GM19372 (cell line): ENCODE data around the gene SEBOX.

Experiments used
- ATAC-seq: cut with Tn5 transposase; IDR thresholded peaks from one replicate; pipeline ENCODE4 v1.9.1; 2021; ENCODE audit warnings: mild to moderate bottlenecking, low read depth, moderate library complexity; ENCODE audit not compliant: unreplicated experiment

Gene SEBOX, protein sequence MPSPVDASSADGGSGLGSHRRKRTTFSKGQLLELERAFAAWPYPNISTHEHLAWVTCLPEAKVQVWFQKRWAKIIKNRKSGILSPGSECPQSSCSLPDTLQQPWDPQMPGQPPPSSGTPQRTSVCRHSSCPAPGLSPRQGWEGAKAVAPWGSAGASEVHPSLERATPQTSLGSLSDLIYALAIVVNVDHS

DNA sequence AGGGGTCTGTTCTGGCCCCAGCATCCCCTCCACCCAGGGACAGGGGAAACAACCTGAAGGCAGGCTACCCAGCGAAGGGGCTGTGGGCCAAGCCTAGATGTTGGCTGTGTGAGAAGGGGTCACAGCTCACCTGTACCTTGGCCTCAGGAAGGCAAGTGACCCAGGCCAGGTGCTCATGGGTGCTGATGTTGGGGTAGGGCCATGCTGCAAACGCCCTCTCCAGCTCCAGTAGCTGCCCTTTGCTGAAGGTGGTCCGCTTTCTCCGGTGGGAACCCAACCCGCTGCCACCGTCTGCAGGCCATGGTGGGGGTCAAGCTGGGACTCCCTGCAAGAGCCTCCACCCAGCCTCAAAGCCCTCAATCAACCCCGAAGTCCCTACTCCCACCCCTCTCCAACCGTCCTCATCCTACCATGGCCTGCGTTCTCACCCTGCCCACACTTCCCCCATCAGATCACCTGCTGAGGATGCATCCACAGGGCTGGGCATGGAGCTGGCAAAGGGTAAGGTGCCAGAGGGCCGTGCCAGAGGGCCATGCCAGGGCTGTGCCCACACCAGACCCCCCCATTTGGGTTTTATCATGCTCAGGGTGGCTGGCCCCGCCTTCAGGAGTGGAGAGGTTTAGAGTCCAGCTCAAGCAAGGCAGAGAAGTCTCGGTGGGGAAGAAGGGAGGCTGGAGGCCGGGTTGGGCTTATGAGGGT, at the start of gene SEBOX:
Gene SEBOX (minus strand): TSS at position 535 of the 699 bp plus-strand sequence. CDS start 48 bp downstream, at position 487.
- ATAC-seq, result no peak

DNA sequence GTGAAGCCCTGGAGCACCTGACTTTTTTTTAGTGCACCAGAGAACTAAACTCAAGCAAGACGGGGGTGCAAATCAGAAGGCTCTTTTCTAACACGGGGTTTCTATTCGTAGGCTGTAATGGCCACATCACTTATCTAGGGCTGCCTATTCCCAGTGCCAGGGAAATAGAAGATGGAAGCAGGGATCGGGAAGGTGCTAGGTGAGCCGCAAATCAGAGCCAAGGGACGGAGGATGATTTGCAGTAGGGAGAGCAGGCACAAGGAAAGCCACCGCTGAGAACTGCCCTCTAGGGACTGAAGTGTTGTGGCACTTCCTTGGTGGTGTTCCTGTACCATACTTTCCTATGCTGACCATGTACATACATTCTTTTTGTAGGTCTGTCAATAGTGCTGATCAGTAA, 48.8 kb upstream of the SEBOX start:
- no peak for ATAC-seq

DNA sequence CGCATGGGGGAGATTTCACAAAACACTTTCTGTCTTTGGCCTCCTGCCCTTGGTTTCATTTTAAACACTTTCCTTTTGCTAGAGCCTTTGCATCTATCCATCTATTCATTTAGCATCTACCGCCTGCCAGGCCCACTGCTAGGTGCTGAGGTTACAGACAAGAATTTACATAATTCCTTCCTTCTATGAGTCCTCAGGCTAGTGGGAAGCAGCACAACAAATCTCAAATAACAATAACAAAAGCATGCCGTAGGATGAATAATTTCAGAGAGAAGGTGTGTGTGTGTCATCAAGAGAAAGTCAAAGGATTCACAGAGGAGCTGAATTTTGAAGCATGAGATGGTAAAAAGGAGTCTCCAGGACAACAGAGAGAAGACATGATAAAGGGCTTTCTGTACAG, 47.1 kb upstream of the SEBOX start:
- ATAC-seq, result no peak

DNA sequence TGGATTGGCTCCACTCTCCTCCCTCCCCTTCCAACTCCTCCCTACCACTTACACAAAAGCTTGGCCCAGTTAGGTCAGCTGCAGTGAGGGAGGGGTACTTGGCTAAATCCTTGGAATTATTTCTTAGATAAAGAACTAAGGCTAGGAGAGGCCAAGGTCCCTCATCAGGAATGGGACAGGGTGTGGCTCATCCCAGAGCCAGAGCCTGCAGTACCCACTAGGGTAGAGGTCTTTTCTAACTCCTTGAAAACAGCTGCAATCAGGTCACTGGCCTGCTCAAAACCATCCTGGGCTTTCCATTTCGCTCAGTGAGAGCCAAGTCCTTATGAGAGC, 42.9 kb upstream of the SEBOX start:
- no peak for ATAC-seq

DNA sequence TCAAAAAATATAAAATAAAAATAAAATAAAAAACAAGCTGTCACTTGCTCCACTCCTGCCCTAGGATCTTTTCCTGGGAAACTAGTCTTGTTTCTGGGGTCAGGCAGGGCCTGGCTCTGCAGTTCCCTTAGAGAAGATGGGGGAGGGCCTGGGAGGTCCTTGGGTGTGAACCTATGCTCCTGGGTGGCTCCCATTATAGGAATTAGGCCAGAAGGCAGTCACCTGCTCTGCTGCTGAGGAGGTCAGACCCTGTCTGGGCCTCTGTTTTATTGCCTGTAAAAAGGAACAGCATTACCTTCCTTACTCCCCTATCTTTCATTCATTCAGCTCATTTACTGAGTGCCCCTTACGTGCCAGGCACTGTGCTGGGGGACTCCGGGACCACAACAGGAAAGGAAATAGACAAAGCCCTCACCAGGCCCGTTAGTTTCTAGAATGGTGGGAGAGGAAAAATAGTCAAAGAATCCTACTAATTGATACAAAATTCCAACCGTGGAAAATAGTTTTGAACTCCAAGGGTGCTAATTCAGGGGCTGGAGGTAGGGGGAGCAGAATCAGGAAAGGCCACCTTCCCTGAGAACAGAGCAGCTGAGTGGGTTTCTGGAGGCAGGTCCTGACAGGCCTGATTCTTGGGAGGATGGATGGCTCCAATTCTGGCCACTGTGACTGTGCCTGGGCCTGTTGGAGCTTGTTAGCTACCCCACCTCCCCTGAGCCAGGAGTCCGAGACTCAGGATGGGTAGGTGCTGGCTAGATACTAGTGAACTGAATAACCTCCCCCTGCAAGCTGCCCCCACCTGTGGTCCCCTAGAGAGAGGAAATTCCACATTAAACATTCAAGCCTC, 42.4 kb upstream of the SEBOX start:
- no peak for ATAC-seq

DNA sequence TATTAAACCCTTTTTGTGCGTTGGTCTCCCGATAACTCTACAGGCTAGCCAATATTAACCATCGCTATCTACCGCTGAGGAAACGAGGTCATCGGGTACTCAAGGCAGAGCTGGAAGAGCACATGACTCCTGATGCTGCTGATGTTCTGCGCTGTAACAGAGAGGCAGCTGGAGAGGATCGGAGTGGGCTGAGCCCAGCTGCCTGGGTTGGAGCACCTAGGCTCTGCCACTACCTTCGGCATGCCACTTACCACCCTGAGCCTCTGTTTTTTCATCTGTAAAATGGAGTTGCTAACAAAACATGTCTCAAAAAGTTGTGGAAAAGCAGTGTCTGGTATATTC, 41.4 kb upstream of the SEBOX start:
- peak; percentile 10 for ATAC-seq

DNA sequence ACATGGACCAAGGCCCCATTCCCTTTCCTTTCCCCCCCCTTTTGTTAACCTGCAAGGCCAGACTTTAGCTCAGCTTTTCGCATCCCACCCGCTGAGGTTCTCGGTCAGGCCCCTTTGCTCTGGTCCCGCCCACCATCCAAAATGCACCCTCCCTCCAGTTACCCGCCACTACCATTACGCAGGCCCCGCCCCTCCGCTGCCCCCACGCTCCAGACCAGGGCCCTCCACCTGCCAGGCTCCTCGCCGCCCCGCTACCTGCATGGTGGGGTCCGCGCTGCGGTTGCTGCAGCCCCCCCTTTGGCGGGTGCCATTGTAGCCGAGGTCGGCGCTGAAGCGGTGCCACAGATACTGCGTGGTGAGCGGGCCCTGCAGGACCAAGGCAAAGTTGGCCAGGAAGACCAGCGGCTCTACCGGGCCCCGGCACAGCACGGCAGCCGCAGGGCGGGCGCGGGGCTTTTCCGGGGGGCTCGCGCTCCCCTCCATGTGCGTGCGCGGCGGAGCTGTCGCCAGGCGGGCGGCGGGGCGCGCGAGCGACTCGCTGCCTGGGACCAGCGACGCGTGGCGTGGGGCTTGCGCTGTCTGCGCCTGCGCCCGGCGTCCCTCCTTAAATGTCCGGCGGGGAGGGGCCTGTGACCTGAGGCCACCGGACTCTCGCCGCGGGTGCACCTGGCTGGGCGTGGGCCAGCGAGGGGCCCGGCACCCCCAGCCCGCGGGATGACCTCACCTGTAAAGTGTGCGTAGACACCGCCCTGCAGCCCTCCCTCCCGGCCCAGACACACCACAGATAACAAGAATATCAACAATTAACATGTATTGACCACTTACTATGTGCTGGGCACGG, 40.9 kb upstream of the SEBOX start, which contains the start of gene SLC46A1:
Gene SLC46A1 (minus strand): TSS at position 581 of the 841 bp plus-strand sequence. CDS start 98 bp downstream, at position 483.
- ATAC-seq, result peak; percentile 69

DNA sequence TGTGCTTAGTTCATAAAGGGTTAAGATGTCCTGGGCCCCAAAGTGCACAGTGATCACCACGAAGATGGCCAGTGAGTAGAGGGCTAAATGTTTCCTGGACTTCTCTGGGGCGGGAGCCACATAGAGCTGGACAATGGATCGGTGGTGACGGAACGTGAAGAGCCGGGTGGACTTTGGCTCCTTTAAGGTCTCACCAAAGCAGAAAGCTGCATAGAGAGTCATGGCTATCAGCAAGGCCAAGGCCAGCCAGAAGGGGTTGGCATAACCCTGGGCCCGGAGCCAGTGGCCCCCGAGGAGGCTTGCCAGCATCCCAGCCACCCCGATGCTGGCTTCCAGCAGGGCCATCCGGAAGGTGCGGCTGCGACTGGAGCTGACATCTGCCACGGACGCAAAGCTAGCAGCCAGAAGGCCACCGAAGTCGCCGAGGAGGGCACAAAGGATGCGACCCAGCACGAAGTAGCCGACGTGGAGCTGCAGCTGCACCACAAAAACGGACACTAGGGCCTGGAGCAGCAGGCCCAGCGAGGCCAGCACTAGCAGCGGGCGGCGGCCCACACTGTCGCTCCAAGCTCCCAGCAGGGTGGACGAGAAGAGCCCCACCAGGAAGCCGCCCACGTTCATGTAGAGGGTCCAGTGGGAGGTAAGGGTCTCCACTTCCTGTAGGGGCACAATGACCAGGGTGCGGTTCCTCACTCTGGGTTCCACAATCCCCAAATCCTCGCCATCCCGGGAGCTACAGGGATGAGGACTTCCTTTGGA, 40.0 kb upstream of the SEBOX start:
- ATAC-seq, result no peak

DNA sequence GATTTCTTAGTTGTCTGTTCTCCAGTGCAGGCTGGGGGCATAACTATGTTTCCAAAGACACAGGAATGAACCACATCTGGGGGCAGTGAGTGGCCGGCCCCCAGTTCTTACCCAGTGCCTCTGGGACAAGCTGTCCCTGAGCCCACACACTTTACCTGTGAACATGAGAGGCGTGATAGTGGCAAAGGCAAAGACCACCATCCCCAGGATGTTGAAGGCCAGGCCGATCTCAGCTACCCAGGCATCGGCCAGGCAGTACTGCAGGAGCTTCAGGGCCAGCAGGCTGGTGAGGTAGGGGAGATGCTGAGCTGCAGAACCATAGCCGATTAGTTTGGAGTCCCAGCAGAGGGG, 39.4 kb upstream of the SEBOX start:
- no peak for ATAC-seq

DNA sequence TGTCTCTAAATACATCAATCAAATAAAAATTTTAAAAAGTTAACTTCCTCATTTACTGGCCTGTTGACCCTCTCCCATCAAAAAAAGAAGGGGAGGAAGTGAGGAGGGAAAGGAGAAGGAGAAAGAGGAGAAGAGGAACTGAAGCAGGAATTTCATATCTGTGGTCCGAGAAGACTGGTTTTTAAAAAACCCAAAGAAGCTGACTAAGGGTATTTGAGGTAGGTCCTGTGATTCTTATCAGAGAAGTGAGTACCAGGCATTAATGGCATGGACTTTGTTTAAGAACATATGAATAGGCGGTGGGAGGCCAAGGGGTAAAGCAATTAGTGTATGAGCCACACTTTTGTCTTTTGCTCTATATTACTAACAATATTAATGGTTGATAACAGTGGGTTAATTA, 39.0 kb upstream of the SEBOX start:
- no peak for ATAC-seq

DNA sequence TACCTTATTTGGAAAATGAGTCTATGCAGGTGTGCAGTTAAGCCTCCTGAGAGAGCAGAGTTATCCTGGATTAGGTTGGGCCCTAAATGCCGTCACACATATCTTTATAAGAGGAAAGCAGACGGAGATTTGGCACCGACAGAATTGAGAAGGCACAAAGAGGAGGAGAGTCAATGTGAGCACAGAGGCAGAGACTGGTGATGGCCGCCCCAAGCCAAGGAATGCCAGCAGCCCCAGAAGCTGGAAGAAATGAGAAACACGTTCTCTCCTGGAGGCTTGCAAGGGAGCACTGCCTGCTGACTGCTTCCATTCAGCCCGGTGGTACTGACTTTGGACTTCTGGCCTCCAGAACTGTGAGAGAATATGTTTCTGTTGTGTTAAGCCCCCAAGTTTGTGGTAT, 37.8 kb upstream of the SEBOX start:
- no peak for ATAC-seq

DNA sequence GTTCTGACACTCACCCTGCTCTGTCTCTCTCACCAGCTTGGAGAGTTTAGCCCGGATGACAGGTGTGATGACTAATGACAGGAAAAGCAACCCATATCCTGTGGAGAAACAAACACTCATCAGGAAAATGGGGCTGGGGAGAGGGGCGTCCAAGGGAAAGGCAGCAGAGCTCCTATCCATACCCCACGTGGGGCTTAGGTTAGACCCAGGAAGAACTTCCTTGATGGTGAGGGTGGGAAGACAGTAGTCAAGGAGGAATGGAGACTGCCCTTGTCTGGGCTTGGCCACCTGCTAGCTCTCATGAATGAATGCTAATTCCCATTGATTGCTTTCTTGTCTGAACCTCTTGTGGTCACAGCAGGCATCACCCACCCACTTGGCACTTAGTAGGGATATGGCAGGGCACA, 37.2 kb upstream of the SEBOX start:
- no peak for ATAC-seq

DNA sequence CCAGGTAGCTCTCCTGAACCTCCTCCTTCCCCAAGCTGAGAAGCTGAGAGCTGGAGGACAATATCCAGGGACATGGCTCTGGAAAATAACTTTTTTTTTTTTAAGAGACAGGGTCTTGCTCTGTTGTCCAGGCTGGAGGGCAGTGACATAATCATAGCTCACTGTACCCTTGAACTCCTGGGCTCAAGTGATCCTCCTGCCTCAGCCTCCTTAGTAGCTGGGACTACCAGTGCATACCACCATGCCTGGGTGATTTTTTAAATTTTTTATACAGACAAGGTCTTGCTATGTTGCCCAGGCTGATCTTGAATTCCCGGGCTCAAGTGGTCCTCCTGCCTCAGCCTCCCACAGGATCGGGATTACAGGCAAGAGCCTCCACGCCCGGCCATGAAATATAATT, 34.8 kb upstream of the SEBOX start:
- no peak for ATAC-seq

DNA sequence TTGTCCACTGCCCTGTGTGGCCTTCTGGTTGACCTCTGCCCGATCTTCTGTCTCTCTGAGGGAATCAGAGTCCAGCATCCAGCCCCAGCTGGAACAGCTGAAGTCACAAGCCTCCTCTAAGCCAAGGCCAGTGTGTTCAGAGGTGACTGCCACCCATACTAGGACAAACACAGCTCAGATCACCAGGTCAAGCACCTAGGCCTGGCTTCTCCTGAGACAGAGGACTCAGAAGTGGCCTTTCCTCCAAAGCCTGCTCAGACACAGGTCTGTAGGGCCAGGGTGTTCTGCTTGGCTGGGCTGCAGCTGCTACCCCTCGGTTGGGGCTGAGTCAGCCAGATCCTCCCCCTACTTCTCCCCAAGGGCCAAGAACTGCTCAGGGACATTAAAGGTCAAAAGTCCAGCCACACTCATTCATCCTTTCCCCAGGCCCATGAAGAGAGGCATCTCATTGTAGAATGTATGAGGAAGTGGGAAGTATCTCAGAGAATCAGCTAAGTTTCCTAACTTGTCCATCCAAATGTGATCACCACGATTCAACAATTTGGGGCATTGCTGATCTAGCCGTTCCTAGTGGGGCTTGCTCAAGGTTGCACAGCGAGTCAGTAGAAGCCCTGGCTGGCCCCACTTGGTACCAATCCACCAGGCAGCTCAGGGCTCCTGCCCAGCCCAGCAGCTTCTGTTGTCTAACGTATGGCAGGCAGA, 33.4 kb upstream of the SEBOX start:
- ATAC-seq, result no peak

DNA sequence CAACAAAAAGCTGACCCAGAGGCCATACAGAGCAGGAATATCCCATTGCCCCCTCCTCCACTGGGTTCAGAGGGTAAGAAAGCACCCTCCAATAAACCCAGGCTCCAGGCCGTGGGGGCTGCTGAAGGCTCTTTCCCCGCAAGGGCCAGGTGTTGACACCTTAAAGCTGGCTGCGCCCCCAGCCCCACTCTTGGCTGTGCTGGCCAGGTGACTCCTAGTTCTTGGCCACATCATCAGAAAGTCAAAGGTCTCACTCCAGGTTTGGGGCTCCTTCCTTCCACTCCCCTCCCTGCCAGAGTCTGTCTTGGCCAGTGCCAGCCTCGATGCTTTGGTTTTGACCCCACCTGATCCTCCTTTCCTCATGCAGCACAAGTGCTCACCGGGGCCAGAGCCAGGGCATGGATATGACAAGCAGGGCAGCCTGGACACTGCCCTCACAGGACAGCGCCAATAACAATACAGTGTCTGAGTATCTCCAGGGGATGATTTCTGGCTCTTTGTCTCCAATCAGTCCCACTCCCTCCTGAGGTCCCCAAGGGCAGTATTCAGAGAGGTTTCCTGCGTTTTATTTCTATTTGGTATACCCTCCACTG, 32.8 kb upstream of the SEBOX start:
- no peak for ATAC-seq

DNA sequence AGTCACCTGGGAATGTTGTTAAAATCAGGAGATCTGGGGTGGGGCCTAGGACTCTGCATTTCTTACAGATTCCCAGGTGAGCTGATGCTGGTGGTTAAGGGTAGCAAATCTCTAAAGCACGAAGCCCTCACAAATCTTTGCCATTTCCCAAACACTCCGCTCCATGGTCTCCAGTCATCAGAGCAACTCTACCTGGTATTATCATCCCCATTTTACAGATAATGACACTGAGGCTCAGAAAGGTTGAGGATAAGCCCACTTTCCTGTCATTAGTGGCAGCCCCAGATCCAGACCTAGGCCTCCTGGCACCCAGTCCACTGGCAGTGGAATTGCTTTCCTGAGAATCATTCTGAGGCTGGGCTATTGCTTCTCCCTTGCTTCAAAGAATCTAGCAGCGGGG, 32.3 kb upstream of the SEBOX start:
- no peak for ATAC-seq

DNA sequence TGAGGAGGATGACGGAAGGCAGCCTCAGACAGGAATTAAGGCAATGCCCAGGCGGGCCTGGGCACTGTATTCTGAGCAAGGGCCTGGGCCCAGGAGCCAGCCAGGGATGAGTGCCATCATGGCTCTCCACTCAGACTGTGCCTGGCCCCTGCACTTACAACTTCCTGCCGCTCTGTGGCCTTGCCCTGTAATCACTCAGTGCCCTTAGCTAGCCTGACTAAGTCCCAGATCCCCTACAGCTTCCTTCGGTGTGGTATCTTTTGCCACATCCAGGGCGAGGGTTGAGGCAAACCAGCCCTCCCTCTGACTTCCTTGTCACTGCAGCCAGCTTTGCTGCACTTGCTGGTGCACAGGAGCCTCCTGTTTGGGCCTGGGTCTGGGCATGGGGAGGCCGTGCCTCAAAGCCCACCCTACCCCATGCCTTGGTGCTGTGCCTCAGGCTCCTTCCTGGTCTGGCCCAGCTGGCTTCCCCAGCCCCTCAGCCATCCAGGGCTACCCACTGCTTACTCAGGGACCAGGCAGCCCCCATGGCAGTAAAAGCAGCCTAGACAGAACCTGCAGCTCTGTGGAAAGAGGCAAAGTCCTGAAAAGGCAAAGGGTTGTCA, 31.7 kb upstream of the SEBOX start:
- no peak for ATAC-seq

DNA sequence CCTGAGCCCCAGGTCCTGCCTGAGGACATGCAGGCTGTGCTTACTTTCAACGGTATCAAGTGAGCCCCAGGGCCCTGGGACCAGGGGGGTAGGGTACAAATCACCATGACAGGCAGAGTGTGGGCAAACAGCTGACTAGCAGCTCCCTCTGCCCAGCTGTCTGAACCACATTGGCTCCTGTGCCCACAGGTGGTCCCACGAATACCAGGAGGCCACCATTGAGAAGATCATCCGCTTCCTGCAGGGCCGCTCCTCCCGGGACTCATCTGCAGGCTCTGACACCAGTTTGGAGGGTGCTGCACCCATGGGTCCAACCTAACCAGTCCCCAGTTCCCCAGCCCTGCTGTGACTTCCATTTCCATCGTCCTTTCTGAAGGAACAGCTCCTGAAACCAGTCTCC, 31.0 kb upstream of the SEBOX start:
- ATAC-seq, result no peak

DNA sequence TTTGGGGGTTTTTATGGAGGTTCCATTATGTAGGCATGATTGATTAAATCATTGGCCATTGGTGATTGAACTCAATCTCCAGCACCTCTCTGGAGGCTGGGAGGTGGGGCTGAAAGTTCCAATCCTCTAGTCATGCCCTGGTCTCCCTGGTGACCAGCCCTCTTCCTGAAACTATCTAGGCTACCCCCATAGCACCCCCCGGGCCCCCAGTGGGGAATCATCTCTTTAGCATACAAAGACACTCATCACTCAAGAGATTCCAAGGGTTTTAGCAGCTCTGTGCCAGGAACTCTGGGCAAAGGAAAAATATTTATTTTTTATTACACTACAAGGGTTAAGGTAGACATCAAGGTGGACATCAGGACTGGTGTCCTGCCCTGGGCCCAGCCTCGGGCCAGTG, 30.4 kb upstream of the SEBOX start:
- ATAC-seq, result no peak
